Measurements from ENCODE around the gene TIMM13. TPM values are rescaled to one million over a fixed set of nuclear protein-coding genes. Genes with fewer than 3 reads are reported as not detected.
A peak's percentile ranks its signal among the peaks of the same experiment; 100 is the strongest.

Gene TIMM13
- total RNA-seq, 1 donor from 2014 or later, result 55.0 TPM

- peak; percentile 62 to 83 (median 74) for TF ChIP-seq CTCF (IDR thresholded peaks at IDR 0.05)
- H3K4me3 ChIP-seq, result no peak overlapping the region
- H3K4me1 ChIP-seq, result no peaks in the 10 kb centered on the region
- H3K27me3 ChIP-seq, result no peaks in the 10 kb centered on the region
- H3K27ac ChIP-seq, result no peak overlapping the region
- H3K9me3 ChIP-seq, result no peaks in the 10 kb centered on the region
- no peaks in the 10 kb centered on the region for H3K36me3 ChIP-seq
- intact Hi-C loops (cut with DNase I), result loop anchor here (2.0 to 5.0 kb wide), 3 partner anchors 154 to 294 kb away; partner anchors contain the start of genes IZUMO4, MOB3A, PLEKHJ1 and SF3A2
- no peak for DNase-seq (ENCODE audit: low spot score in 2 of 2)
These were observed 36.2 kb downstream of the TIMM13 start for GRCh38 chr19:2391118-2391725.

DNA sequence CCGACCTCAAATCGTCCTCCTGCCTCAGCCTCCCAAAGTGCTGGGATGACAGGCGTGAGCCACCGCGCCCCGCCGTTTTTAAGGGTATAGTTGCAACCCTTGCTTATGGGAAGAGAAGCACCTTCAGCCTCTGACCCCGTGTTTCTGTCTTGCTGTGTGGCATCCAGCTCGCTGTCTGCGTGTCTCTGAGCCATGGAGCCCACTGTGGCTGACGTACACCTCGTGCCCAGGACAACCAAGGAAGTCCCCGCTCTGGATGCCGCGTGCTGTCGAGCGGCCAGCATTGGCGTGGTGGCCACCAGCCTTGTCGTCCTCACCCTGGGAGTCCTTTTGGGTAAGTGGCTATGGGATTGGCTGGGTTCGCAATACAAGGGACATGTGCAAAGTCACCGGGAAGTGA lies 37.8 kb downstream of the TIMM13 start:
- Histone ChIP-seq H3K36me3 (no peaks in the 10 kb centered on the region), H3K27ac (no peak overlapping the region), H3K9me3 (no peaks in the 10 kb centered on the region), H3K4me1 (no peaks in the 10 kb centered on the region), H3K4me3 (no peak overlapping the region), H3K27me3 (no peaks in the 10 kb centered on the region)
- DNase-seq (ENCODE audit: low spot score in 2 of 2), result no peak
- intact Hi-C loops (cut with DNase I), result no loop called here
- no peak for TF ChIP-seq CTCF (IDR thresholded peaks at IDR 0.05)

DNA sequence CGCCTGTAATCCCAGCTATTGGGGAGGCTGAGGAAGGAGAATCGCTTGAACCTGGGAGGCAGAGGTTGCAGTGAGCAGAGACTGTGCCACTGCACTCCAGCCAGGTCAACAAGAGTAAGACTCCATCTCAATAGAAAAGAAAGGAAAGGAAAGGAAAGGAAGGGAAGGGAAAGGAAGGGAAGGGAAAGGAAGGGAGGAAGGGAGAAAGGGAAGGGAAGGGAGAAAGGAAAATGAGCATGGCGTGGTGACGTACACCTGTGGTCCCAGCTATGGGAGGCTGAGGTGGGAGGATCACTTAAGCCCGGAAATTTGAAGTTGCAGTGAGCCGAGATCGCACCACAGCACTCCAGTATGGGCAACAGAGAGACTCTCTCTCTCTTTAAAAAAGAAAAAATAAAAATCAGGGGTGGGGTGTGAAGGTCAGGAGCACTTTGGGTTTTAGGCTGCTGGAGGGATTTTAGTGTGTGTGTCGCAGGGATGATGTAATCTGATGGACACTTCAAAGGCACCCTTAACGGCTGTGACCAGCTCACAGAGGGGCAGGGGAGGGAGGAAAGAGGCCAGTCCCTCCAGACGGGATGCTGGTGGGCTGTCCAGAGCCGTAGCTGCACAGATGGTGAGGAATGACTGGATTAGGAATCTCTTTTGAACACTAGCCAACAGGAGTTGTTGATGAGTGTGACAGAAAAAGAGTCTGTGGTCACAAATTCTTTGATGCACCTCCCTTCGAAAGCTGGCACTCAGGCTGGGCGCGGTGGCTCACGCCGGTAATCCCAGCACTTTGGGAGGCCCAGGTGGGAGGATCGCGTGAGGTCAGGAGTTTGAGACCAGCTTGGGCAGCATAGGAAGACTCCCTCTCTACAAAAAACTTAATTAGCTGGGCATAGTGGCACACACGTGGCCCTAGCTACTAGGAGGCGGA lies 39.8 kb downstream of the TIMM13 start:
- no peaks in the 10 kb centered on the region for H3K4me1 ChIP-seq
- no peak overlapping the region for H3K27ac ChIP-seq
- intact Hi-C loops (cut with DNase I), result no loop called here
- H3K4me3 ChIP-seq, result no peak overlapping the region
- H3K9me3 ChIP-seq, result no peaks in the 10 kb centered on the region
- DNase-seq (ENCODE audit: low spot score in 2 of 2), result no peak
- no peaks in the 10 kb centered on the region for H3K27me3 ChIP-seq
- TF ChIP-seq CTCF (IDR thresholded peaks at IDR 0.05), result no peak
- H3K36me3 ChIP-seq, result no peaks in the 10 kb centered on the region

GRCh38 chr19:2385053-2385721 lies 42.2 kb downstream of the TIMM13 start:
- DNase-seq (ENCODE audit: low spot score in 2 of 2), result no peak
- Histone ChIP-seq H3K9me3 (peaks cover 0 to 4% of the 10 kb centered on the region in 2 donors), H3K27ac (no peak overlapping the region), H3K27me3 (no peaks in the 10 kb centered on the region), H3K4me1 (no peaks in the 10 kb centered on the region), H3K4me3 (no peak overlapping the region), H3K36me3 (no peaks in the 10 kb centered on the region)
- no peak for TF ChIP-seq CTCF (IDR thresholded peaks at IDR 0.05)
- intact Hi-C loops (cut with DNase I), result no loop called here

DNA sequence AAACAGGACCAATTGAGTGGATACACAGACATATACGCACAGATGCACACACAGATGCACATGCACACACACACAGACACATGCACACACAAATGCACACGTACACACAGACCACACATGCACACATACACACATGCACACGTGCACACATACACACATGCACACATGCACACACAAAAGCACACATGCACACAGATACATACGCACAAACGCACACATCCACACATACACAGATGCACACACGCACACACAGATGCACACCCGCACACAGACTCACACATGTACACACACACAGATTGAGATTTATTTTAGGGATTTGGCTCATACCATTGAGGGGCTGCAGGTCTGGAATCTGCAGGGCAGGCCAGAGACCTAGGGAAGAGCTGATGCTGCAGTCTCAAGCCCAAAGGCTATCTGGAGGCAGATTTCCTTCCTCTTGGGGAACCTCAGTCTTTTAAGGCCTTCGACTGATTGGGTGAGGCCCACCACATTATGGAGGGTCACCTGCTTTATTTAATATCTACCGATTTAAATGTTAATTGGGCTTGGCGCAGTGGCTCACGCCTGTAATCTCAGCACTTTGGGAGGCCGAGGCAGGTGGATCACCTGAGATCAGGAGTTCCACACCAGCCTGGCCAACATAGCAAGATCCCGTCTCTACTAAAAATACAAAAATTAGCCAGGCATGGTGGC lies 44.7 kb downstream of the TIMM13 start:
- intact Hi-C loops (cut with DNase I), result no loop called here
- H3K27me3 ChIP-seq, result no peaks in the 10 kb centered on the region

More for the DNA sequence above, 44.7 kb downstream of the TIMM13 start:
- no peak overlapping the region for H3K4me3 ChIP-seq
- no peak for TF ChIP-seq CTCF (IDR thresholded peaks at IDR 0.05)
- no peak for DNase-seq (ENCODE audit: low spot score in 2 of 2)
- H3K27ac ChIP-seq, result no peak overlapping the region
- H3K9me3 ChIP-seq, result peaks cover 0 to 4% of the 10 kb centered on the region in 2 donors
- H3K4me1 ChIP-seq, result no peaks in the 10 kb centered on the region
- no peaks in the 10 kb centered on the region for H3K36me3 ChIP-seq

Measured in ascending aorta (tissue), 2 donors.